HepG2 (cell line): ENCODE measurements around the gene CLDN7. TPM values are rescaled to one million over a fixed set of nuclear protein-coding genes. Genes with fewer than 3 reads are reported as not detected.

Source experiments
- AGO1 ChIP-seq: fragments of 200-400 bp; formaldehyde crosslinking; IDR thresholded peaks from 2 replicates; pipeline ENCODE4 v1.6.1; 2017; ENCODE audit warnings: mild to moderate bottlenecking, low read depth, low read length, moderate library complexity; ENCODE audit not compliant: poor library complexity, severe bottlenecking
- CHD2 ChIP-seq: IDR thresholded peaks from 2 replicates; pipeline ENCODE4 v1.6.1; 2011; ENCODE audit warnings: low read depth, low read length, improper control_type of control experiment
- ERF ChIP-seq: IDR thresholded peaks from 2 replicates; pipeline ENCODE4 v1.6.1; 2018; ENCODE audit warnings: missing biosample characterization, missing genetic modification reagents
- HNRNPL ChIP-seq: fragments of 200-400 bp; formaldehyde crosslinking; IDR thresholded peaks from 2 replicates; pipeline ENCODE4 v1.6.1; 2017; ENCODE audit warnings: mild to moderate bottlenecking, low read depth, low read length
- KMT2B ChIP-seq: IDR thresholded peaks from 2 replicates; pipeline ENCODE4 v1.6.1; 2016; ENCODE audit warnings: missing genetic modification reagents, missing compliant biosample characterization
- POLR2G ChIP-seq: fragments of 200-400 bp; formaldehyde crosslinking; IDR thresholded peaks from 2 replicates; pipeline ENCODE4 v1.6.1; 2018; ENCODE audit warnings: mild to moderate bottlenecking, low read depth, low read length, moderate library complexity
- SMARCC2 ChIP-seq: fragments of 450-650 bp; IDR thresholded peaks from 2 replicates; pipeline ENCODE4 v1.6.1; 2017; ENCODE audit warnings: antibody characterized with exemption, mild to moderate bottlenecking
- ZFP37 ChIP-seq: sonication (generic); formaldehyde crosslinking; IDR thresholded peaks from 2 replicates; pipeline ENCODE4 v1.4.0; 2020; ENCODE audit warnings: missing genetic modification reagents, borderline replicate concordance
- ZMAT5 ChIP-seq: sonication (generic); formaldehyde crosslinking; IDR thresholded peaks from 2 replicates; pipeline ENCODE4 v1.5.0; 2020; ENCODE audit warnings: mild to moderate bottlenecking, low read depth, missing genetic modification reagents, borderline replicate concordance
- ZNF558 ChIP-seq: sonication (generic); formaldehyde crosslinking; IDR thresholded peaks from 2 replicates; pipeline ENCODE4 v1.9.0; 2022; ENCODE audit warnings: mild to moderate bottlenecking, missing genetic modification reagents, borderline replicate concordance
- ZNF672 ChIP-seq: sonication (generic); formaldehyde crosslinking; IDR thresholded peaks from 2 replicates; pipeline ENCODE4 v1.8.1; 2022; ENCODE audit warnings: missing genetic modification reagents
- ZSCAN22 ChIP-seq: sonication (generic); formaldehyde crosslinking; IDR thresholded peaks from 2 replicates; pipeline ENCODE4 v1.4.0; 2020; ENCODE audit warnings: mild to moderate bottlenecking, missing genetic modification reagents
- ZZZ3 ChIP-seq: sonication (generic); formaldehyde crosslinking; IDR thresholded peaks from 2 replicates; pipeline ENCODE4 v1.4.0; 2020; ENCODE audit warnings: missing genetic modification reagents, mild to moderate bottlenecking, borderline replicate concordance
- polyA plus RNA-seq, 8 experiments: library from polyadenylated mRNA; depleted of rRNA in 3 of 8; stranded (reverse) in 7 of 8; unstranded in 1 of 8; fragments of >200 nt; fragmentation: Illumina TruSeq in 4 of 8; extraction: Trizol in 4 of 8; gene quantifications; 2 replicates each; pipeline versions ENCODE4 v1.2.1 to v1.2.3, GENCODE V29; 2011 to 2016; ENCODE audit warnings: low read depth in 4 of 8, missing spikeins in 1 of 8, mixed read lengths in 1 of 8; ENCODE audit not compliant: insufficient read depth in 1 of 8
- total RNA-seq, 5 experiments: library from RNA; depleted of rRNA; stranded (reverse); fragments of >200 nt; fragmentation: Illumina TruSeq; extraction: Trizol; gene quantifications; 2 replicates each; pipeline ENCODE4 v1.2.3, GENCODE V29; 2016; ENCODE audit warnings: low read depth in 1 of 5
- TF ChIP-seq, protein P1 (sequence below): sonication (generic); formaldehyde crosslinking; IDR thresholded peaks from 2 replicates; pipeline ENCODE4 v1.9.0; 2021; ENCODE audit warnings: mild to moderate bottlenecking, missing genetic modification reagents
- TF ChIP-seq, protein P2 (sequence below): sonication (generic); formaldehyde crosslinking; IDR thresholded peaks from 2 replicates; pipeline ENCODE4 v1.4.0; 2020; ENCODE audit warnings: missing genetic modification reagents, mild to moderate bottlenecking, borderline replicate concordance
- TF ChIP-seq, protein P3 (sequence below): sonication (generic); formaldehyde crosslinking; IDR thresholded peaks from 2 replicates; pipeline ENCODE4 v1.4.0; 2020; ENCODE audit warnings: missing genetic modification reagents

CLDN7 gene
- total and polyA plus RNA-seq, 2 of the 13 experiments (the other 11 are each of a cell fraction or from before 2014, with no cell fraction given): not detected

GRCh38 chr17:7221278-7222092 is 40.8 kb downstream of the CLDN7 start (continued):
- TF ChIP-seq, protein P1, sequence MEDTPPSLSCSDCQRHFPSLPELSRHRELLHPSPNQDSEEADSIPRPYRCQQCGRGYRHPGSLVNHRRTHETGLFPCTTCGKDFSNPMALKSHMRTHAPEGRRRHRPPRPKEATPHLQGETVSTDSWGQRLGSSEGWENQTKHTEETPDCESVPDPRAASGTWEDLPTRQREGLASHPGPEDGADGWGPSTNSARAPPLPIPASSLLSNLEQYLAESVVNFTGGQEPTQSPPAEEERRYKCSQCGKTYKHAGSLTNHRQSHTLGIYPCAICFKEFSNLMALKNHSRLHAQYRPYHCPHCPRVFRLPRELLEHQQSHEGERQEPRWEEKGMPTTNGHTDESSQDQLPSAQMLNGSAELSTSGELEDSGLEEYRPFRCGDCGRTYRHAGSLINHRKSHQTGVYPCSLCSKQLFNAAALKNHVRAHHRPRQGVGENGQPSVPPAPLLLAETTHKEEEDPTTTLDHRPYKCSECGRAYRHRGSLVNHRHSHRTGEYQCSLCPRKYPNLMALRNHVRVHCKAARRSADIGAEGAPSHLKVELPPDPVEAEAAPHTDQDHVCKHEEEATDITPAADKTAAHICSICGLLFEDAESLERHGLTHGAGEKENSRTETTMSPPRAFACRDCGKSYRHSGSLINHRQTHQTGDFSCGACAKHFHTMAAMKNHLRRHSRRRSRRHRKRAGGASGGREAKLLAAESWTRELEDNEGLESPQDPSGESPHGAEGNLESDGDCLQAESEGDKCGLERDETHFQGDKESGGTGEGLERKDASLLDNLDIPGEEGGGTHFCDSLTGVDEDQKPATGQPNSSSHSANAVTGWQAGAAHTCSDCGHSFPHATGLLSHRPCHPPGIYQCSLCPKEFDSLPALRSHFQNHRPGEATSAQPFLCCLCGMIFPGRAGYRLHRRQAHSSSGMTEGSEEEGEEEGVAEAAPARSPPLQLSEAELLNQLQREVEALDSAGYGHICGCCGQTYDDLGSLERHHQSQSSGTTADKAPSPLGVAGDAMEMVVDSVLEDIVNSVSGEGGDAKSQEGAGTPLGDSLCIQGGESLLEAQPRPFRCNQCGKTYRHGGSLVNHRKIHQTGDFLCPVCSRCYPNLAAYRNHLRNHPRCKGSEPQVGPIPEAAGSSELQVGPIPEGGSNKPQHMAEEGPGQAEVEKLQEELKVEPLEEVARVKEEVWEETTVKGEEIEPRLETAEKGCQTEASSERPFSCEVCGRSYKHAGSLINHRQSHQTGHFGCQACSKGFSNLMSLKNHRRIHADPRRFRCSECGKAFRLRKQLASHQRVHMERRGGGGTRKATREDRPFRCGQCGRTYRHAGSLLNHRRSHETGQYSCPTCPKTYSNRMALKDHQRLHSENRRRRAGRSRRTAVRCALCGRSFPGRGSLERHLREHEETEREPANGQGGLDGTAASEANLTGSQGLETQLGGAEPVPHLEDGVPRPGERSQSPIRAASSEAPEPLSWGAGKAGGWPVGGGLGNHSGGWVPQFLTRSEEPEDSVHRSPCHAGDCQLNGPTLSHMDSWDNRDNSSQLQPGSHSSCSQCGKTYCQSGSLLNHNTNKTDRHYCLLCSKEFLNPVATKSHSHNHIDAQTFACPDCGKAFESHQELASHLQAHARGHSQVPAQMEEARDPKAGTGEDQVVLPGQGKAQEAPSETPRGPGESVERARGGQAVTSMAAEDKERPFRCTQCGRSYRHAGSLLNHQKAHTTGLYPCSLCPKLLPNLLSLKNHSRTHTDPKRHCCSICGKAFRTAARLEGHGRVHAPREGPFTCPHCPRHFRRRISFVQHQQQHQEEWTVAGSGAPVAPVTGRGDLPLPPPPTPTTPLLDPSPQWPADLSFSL (CRISPR knock-in tag): no peak
- TF ChIP-seq ZNF672 (CRISPR knock-in tag): no peak
- no peak for TF ChIP-seq KMT2B (CRISPR knock-in tag)
- TF ChIP-seq, protein P2, sequence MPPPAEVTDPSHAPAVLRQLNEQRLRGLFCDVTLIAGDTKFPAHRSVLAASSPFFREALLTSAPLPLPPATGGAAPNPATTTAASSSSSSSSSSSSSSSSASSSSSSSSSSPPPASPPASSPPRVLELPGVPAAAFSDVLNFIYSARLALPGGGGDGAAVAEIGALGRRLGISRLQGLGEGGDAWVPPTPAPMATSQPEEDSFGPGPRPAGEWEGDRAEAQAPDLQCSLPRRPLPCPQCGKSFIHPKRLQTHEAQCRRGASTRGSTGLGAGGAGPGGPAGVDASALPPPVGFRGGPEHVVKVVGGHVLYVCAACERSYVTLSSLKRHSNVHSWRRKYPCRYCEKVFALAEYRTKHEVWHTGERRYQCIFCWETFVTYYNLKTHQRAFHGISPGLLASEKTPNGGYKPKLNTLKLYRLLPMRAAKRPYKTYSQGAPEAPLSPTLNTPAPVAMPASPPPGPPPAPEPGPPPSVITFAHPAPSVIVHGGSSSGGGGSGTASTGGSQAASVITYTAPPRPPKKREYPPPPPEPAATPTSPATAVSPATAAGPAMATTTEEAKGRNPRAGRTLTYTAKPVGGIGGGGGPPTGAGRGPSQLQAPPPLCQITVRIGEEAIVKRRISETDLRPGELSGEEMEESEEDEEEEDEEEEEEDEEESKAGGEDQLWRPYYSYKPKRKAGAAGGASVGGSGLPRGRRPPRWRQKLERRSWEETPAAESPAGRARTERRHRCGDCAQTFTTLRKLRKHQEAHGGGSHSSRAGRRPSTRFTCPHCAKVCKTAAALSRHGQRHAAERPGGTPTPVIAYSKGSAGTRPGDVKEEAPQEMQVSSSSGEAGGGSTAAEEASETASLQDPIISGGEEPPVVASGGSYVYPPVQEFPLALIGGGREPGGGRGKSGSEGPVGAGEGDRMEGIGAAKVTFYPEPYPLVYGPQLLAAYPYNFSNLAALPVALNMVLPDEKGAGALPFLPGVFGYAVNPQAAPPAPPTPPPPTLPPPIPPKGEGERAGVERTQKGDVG: no peak
- peak; percentile 57; the same call in 1 of the 2 replicates for TF ChIP-seq HNRNPL
- no peak for TF ChIP-seq ZSCAN22 (CRISPR knock-in tag)
- no peak for TF ChIP-seq ZFP37
- TF ChIP-seq, protein P3, sequence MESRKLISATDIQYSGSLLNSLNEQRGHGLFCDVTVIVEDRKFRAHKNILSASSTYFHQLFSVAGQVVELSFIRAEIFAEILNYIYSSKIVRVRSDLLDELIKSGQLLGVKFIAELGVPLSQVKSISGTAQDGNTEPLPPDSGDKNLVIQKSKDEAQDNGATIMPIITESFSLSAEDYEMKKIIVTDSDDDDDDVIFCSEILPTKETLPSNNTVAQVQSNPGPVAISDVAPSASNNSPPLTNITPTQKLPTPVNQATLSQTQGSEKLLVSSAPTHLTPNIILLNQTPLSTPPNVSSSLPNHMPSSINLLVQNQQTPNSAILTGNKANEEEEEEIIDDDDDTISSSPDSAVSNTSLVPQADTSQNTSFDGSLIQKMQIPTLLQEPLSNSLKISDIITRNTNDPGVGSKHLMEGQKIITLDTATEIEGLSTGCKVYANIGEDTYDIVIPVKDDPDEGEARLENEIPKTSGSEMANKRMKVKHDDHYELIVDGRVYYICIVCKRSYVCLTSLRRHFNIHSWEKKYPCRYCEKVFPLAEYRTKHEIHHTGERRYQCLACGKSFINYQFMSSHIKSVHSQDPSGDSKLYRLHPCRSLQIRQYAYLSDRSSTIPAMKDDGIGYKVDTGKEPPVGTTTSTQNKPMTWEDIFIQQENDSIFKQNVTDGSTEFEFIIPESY (CRISPR knock-in tag): no peak
- TF ChIP-seq ZZZ3: no peak
- peak; percentile 90 for TF ChIP-seq AGO1
- TF ChIP-seq ZNF558 (CRISPR knock-in tag): no peak
- TF ChIP-seq SMARCC2: no peak
- no peak for TF ChIP-seq ERF (CRISPR knock-in tag)
- TF ChIP-seq CHD2: no peak
- peak; percentile 65 for TF ChIP-seq POLR2G
- TF ChIP-seq ZMAT5 (CRISPR knock-in tag): no peak
